GM21529 (cell line): Measurements from ENCODE around the gene TSC22D3.

Source experiments
- ATAC-seq: cut with Tn5 transposase; IDR thresholded peaks from one replicate; pipeline ENCODE4 v1.9.1; 2021; ENCODE audit not compliant: unreplicated experiment

TSC22D3 gene

GRCh38 chrX:107760304-107761077, 15.1 kb downstream of the TSC22D3 start:
- no peak for ATAC-seq

- no peak for ATAC-seq
Observed at GRCh38 chrX:107758231-107758766, 17.3 kb downstream of the TSC22D3 start.

DNA sequence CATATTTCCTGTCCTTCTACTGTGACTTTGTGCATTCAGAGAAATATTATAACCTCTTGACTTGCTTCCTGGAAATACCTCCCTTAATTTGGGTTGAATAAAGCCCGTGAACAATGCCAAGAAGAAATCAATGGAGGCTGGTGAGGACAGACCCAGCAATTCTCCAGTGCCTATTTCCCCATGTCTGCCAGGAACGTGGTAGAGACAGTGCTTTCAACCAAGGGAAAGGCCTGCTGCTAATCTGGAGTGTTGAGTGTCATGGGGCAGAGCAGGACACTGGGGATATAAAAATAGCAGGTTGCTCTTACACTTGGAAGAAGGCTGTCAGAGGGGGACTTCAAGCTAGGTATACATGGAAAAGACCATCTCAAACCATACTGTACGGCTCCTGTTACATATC, 19.9 kb downstream of the TSC22D3 start:
- no peak for ATAC-seq

DNA sequence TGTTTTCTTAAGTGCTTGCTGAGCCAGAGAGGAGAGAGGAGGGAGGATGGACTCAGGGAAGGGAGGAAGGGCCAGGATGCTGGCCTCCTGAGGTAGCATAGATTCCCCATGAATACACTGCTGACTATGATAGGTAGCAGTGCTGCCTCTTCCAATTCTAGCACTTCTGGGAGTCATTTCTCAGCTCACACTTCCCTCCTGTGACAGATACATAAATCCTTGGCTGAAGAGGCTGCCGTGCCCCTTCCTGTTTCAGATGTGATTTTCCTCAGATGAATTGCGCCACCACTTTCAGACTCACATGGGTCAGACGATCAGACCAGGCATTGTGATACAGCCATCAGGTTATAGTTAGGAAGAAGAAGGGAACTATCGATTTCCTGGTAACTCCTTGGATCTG, 22.4 kb downstream of the TSC22D3 start:
- no peak for ATAC-seq

GRCh38 chrX:107752714-107753113, 22.9 kb downstream of the TSC22D3 start:
- no peak for ATAC-seq

- ATAC-seq: no peak
Observed at GRCh38 chrX:107752043-107752442, 23.5 kb downstream of the TSC22D3 start.

GRCh38 chrX:107750861-107751445, 24.6 kb downstream of the TSC22D3 start:
- no peak for ATAC-seq

- no peak for ATAC-seq
Observed at GRCh38 chrX:107750263-107750662, 25.3 kb downstream of the TSC22D3 start.

- ATAC-seq: no peak
Observed at GRCh38 chrX:107748506-107748905, 27.1 kb downstream of the TSC22D3 start.

- no peak for ATAC-seq
Observed at GRCh38 chrX:107747596-107748161, 27.9 kb downstream of the TSC22D3 start.

DNA sequence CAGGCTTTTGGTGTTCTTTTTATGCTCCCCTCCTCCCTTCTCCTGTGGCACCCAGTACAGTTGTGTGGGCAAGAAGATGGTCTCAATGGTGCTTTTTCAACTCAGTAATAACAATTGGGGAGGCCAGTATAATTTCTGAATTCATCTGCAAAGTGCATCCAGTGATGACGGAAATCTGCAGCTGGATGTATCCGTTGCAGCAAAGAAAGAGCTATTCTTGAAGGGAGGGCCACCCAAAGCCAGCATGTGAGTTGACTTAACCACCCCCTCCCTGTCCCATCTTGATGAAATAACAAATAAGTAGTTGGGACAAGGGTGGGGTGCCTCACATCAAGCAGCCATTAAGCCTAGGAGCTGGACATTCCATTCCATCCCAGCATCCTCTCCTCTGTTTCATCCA, 30.7 kb downstream of the TSC22D3 start:
- no peak for ATAC-seq

GRCh38 chrX:107743995-107744394, 31.6 kb downstream of the TSC22D3 start:
- no peak for ATAC-seq

- no peak for ATAC-seq
Observed at GRCh38 chrX:107742700-107743191, 32.8 kb downstream of the TSC22D3 start.

DNA sequence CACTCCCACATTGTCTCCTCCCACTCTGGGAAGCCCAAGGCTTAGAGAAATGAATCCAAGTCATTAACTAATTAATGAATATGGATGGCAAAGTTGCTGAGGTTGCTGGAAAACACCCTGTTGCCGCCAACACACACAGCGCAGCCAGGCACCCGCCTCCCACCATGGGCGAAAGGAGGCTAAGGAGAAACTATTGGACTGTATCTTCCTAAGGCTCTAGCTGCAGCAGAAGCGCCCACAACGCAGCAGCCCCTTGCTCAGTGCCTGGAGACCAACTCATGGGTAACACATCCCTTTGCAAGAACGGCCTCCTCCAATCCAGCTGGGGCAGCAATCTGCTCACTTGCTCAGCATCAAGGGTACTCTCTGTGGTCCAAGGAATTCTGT, 34.2 kb downstream of the TSC22D3 start:
- ATAC-seq: peak; percentile 11

GRCh38 chrX:107739541-107739940, 36.0 kb downstream of the TSC22D3 start:
- ATAC-seq: no peak

- ATAC-seq: no peak
Observed at GRCh38 chrX:107738768-107739167, 36.8 kb downstream of the TSC22D3 start.

DNA sequence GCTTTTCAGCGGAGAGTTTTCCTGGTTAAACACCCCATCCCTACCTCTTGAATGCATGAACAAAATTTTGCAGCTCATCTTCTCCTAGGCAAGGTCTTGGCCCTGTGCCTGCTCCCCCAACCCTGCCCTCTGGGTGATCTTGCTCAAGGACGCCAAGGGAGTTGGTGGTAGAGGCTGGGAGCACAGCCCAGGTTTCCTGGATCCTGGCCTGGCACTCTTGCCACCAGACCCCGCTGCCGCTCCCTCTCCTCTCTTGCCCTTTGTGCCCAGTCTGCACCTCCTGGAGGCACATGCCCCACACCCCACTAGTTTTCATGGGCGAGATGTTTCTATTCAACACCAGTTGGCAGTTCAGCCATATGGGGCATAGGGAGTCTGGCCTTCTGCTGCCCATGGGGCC, 37.3 kb downstream of the TSC22D3 start:
- no peak for ATAC-seq

DNA sequence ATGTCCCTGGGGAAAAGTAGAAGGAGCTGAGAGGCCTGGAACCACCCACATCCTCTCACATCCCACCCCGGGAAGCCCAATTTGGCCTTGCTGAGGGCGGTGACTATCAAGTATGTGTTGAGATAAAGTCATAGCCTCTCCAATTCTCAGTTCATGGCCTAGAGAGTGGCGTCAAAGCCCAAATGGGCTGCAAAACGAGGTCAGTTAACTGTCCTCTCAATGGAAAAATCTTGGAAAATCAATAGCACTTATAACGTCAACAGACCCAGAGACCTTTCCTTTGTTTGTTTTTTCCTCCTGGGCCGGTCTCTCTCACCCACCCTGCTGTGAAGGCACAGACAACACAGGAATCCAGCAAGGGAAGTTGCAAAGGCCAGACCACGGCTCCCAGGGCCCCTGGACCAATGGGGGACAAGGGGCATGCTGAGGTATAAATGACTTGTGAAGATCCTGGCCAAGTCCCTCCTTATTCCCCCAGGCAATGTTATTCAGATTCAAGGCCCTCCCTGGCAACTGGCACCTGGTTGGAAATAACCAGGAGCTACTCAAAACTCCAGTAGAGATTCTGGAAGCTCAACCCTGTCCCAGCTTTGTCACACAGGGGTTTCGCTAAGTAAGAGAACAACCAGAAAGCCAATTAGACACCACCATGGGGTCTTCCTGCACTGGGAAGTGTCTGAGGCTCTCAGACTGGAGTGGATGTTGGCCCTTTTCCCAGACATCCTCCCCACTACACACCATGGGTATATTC, 38.6 kb downstream of the TSC22D3 start:
- ATAC-seq: no peak

GRCh38 chrX:107734646-107735045, 40.9 kb downstream of the TSC22D3 start:
- ATAC-seq: no peak

GRCh38 chrX:107733686-107734085, 41.9 kb downstream of the TSC22D3 start:
- no peak for ATAC-seq

GRCh38 chrX:107731831-107732502, 43.6 kb downstream of the TSC22D3 start:
- ATAC-seq: no peak
